Heart left ventricle (tissue), 13 donors: ENCODE data around the gene EWSR1.

Experiments
- POLR2A ChIP-seq, 2 donors: fragments of 450-650 bp; IDR thresholded peaks; one replicate each; pipeline ENCODE4 v1.6.1; 2017; ENCODE audit warnings: antibody characterized with exemption in 2 of 2, mild to moderate bottlenecking in 2 of 2, moderate library complexity in 2 of 2
- TF ChIP-seq, protein P1 (sequence below), 12 donors: fragments of 200-600 bp; sonication (generic) in 4 of 12; IDR thresholded peaks; one replicate each; pipeline versions ENCODE4 v1.5.0 to v1.8.0; 2018 to 2022; ENCODE audit warnings: antibody characterized with exemption in 12 of 12, mild to moderate bottlenecking in 5 of 12
- donor health status: ischemic (EF 13 %, LVEDD 7.1; RV severe dilation, severe dysfunction).
- donor health status: DM: no; HTN: yes; CAD: no.
- donor health status: DM: no; HTN: no; CAD: no.
- donor health status: ischemic (EF 25% LVEDD 6.9; RV normal size, moderate dysfunction).
- donor health status: ischemic (EF 25% LVEDD 5.7; RV mildly dilated, moderate dysfunction).
- donor health status: ischemic (EF 35%, LVEDD 5.7; RV mildly dilated, moderate dysfunction).
- donor health status: nonischemic (EF 11% LVEDD 7.7; RV severe dilation, severe dysfunction).
- donor health status: DM: yes; HTN: yes; CAD: no.
- donor health status: PGD.
- donor health status: ischemic (EF 29% LVEDD 5.4; RV normal size, mild dysfunction).
- donor health status: nonischemic (EF 23%, LVEDD 6.1; RV moderate dilation, normal function).

DNA sequence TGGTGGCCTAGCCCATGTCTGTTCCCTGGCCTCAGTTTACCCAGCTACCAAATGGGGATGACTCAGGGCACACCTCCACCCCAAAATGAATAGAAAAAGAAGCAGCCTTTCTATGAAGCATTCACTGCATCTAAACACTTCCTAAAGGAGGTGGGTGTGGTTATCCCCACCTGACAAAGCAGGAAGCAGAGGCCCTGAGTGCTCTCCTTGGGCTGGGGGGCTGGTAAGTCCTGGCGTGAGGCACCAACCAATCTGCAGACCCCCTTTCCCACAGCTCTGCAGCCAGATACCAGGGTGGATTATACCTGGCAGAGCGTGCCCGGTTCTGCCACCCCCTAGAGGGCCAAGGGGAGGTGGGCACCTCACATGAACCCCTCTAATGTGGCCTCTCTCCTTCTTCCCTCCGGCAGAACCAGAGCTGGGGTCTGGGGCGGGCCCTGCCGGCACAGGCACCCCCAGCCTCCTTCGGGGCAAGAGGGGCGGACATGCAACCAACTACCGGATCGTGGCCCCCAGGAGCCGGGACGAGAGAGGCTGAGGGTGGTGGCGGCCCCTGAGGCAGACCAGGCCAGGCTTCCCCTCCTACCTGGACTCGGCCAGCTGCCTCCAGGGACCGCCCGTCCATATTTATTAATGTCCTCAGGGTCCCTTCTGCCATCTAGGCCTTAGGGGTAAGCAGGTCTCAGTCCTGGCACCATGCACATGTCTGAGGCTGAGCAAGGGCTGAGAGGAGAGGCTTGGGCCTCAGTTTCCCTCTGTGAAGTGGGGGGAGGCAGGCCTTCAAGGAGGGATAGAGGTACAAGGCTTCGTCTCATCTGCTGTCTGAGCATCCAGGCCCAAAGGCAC lies 9.4 kb upstream of the EWSR1 start:
- TF ChIP-seq, protein P1, sequence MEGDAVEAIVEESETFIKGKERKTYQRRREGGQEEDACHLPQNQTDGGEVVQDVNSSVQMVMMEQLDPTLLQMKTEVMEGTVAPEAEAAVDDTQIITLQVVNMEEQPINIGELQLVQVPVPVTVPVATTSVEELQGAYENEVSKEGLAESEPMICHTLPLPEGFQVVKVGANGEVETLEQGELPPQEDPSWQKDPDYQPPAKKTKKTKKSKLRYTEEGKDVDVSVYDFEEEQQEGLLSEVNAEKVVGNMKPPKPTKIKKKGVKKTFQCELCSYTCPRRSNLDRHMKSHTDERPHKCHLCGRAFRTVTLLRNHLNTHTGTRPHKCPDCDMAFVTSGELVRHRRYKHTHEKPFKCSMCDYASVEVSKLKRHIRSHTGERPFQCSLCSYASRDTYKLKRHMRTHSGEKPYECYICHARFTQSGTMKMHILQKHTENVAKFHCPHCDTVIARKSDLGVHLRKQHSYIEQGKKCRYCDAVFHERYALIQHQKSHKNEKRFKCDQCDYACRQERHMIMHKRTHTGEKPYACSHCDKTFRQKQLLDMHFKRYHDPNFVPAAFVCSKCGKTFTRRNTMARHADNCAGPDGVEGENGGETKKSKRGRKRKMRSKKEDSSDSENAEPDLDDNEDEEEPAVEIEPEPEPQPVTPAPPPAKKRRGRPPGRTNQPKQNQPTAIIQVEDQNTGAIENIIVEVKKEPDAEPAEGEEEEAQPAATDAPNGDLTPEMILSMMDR (IDR thresholded peaks at IDR 0.05), result no peak
- TF ChIP-seq POLR2A (IDR thresholded peaks at IDR 0.05), result no peak
